MM.1S (cell line): ENCODE results near the gene HIPK2.

ENCODE experiments used
- DNase-seq: peaks from one replicate; pipeline ENCODE4 v3.0.0-alpha.2; 2015
- H2AFZ ChIP-seq: fragments of 300-600 bp; sonication (generic); 2 replicates; pipeline ENCODE4 v1.6.0; 2016; ENCODE audit warnings: antibody characterized with exemption, low read length
- H3F3A ChIP-seq: fragments of 300-600 bp; sonication (generic); 2 replicates; pipeline ENCODE4 v1.6.1; 2016; ENCODE audit warnings: mild to moderate bottlenecking, antibody characterized with exemption, low read length, moderate library complexity, mixed read lengths; ENCODE audit not compliant: insufficient read depth
- H3K27ac ChIP-seq: fragments of 300-600 bp; sonication (generic); 2 replicates; pipeline ENCODE4 v1.5.1; 2016; ENCODE audit warnings: mild to moderate bottlenecking, low read length
- H3K27me3 ChIP-seq: fragments of 300-600 bp; sonication (generic); replicated peaks from 2 replicates; pipeline ENCODE4 v1.6.0; 2016; ENCODE audit warnings: low read length; ENCODE audit not compliant: insufficient read depth
- H3K36me3 ChIP-seq: fragments of 300-600 bp; sonication (generic); replicated peaks from 2 replicates; pipeline ENCODE4 v1.6.1; 2016; ENCODE audit warnings: mild to moderate bottlenecking, low read length, mixed read lengths; ENCODE audit not compliant: insufficient read depth
- H3K4me1 ChIP-seq: fragments of 300-600 bp; sonication (generic); 2 replicates; pipeline ENCODE4 v1.6.1; 2016; ENCODE audit warnings: low read length, mixed read lengths
- H3K4me2 ChIP-seq: fragments of 300-600 bp; sonication (generic); 2 replicates; pipeline ENCODE4 v1.6.0; 2016; ENCODE audit warnings: low read depth, low read length
- H3K4me3 ChIP-seq: fragments of 300-600 bp; sonication (generic); 2 replicates; pipeline ENCODE4 v1.5.1; 2016; ENCODE audit warnings: low read length, mixed read lengths
- H3K79me2 ChIP-seq: fragments of 300-600 bp; sonication (generic); 2 replicates; pipeline ENCODE4 v1.6.1; 2016; ENCODE audit warnings: mixed run types, low read length, mixed read lengths
- H3K9ac ChIP-seq: fragments of 300-600 bp; sonication (generic); 2 replicates; pipeline ENCODE4 v1.6.1; 2016; ENCODE audit warnings: low read length, mixed read lengths
- H3K9me2 ChIP-seq: fragments of 300-600 bp; sonication (generic); replicated peaks from 2 replicates; pipeline ENCODE4 v1.6.1; 2016; ENCODE audit warnings: mild to moderate bottlenecking, low read length, mixed read lengths; ENCODE audit not compliant: insufficient read depth
- H3K9me3 ChIP-seq: fragments of 300-600 bp; sonication (generic); replicated peaks from 2 replicates; pipeline ENCODE4 v1.6.1; 2016; ENCODE audit warnings: mild to moderate bottlenecking, low read length, mixed read lengths; ENCODE audit not compliant: insufficient read depth
- H4K20me1 ChIP-seq: fragments of 300-600 bp; sonication (generic); 2 replicates; pipeline ENCODE4 v1.6.1; 2016; ENCODE audit warnings: mild to moderate bottlenecking, low read length, moderate library complexity, mixed read lengths; ENCODE audit not compliant: insufficient read depth
- CTCF ChIP-seq: fragments of 300-600 bp; sonication (generic); IDR thresholded peaks from 2 replicates; pipeline ENCODE4 v1.5.1; 2016; ENCODE audit warnings: antibody characterized with exemption, low read length, mixed read lengths
- EZH2 ChIP-seq: fragments of 300-600 bp; sonication (generic); optimal IDR thresholded peaks from 2 replicates; pipeline ENCODE3; 2017; ENCODE audit warnings: low read depth, mild to moderate bottlenecking, antibody characterized with exemption, low read length, mixed read lengths
- EZH2phosphoT487 ChIP-seq: fragments of 300-600 bp; sonication (generic); IDR thresholded peaks from 2 replicates; pipeline ENCODE4 v1.6.1; 2018; ENCODE audit warnings: antibody characterized with exemption, low read length

The HIPK2 gene

GRCh38 chr7:139748941-139749340 lies 28.9 kb downstream of the HIPK2 start:
- Histone ChIP-seq H3F3A (no peaks in the 10 kb centered on the region), H3K36me3 (no peaks in the 10 kb centered on the region), H3K4me3 (no peak overlapping the region), H3K9ac (no peak overlapping the region), H3K9me2 (no peaks in the 10 kb centered on the region), H3K79me2 (peaks cover 97% of the 10 kb centered on the region), H3K27ac (no peak overlapping the region), H3K4me1 (no peaks in the 10 kb centered on the region), H4K20me1 (no peaks in the 10 kb centered on the region; the same call in 1 of the 2 replicates), H2AFZ (no peak overlapping the region), H3K27me3 (no peaks in the 10 kb centered on the region), H3K9me3 (no peaks in the 10 kb centered on the region), H3K4me2 (no peak overlapping the region)
- TF ChIP-seq EZH2phosphoT487 = no peak
- no peak for TF ChIP-seq CTCF
- TF ChIP-seq EZH2 = no peak
- no peak for DNase-seq

GRCh38 chr7:139748373-139748765 lies 29.4 kb downstream of the HIPK2 start:
- H3K27me3 ChIP-seq = no peaks in the 10 kb centered on the region
- H3K4me2 ChIP-seq = no peak overlapping the region
- no peak overlapping the region for H3K4me3 ChIP-seq
- no peaks in the 10 kb centered on the region for H3F3A ChIP-seq
- no peak overlapping the region for H2AFZ ChIP-seq
- H3K9me2 ChIP-seq = no peaks in the 10 kb centered on the region
- H3K4me1 ChIP-seq = no peaks in the 10 kb centered on the region
- no peaks in the 10 kb centered on the region for H3K9me3 ChIP-seq
- no peaks in the 10 kb centered on the region for H3K36me3 ChIP-seq
- H4K20me1 ChIP-seq = no peaks in the 10 kb centered on the region; the same call in 1 of the 2 replicates
- DNase-seq = no peak
- no peak overlapping the region for H3K27ac ChIP-seq
- no peak for TF ChIP-seq EZH2phosphoT487
- TF ChIP-seq CTCF = no peak
- no peak for TF ChIP-seq EZH2
- no peak overlapping the region for H3K9ac ChIP-seq
- H3K79me2 ChIP-seq = peaks cover 97% of the 10 kb centered on the region

GRCh38 chr7:139747662-139748372 lies 30.0 kb downstream of the HIPK2 start:
- Histone ChIP-seq H3K27ac (no peak overlapping the region), H3F3A (no peaks in the 10 kb centered on the region), H3K4me3 (no peak overlapping the region), H3K4me2 (no peak overlapping the region), H4K20me1 (no peaks in the 10 kb centered on the region; the same call in 1 of the 2 replicates), H3K4me1 (no peaks in the 10 kb centered on the region), H3K79me2 (peaks cover 97% of the 10 kb centered on the region), H3K9me3 (no peaks in the 10 kb centered on the region), H3K9me2 (no peaks in the 10 kb centered on the region), H2AFZ (no peak overlapping the region), H3K9ac (no peak overlapping the region), H3K27me3 (no peaks in the 10 kb centered on the region), H3K36me3 (no peaks in the 10 kb centered on the region)
- no peak for DNase-seq
- TF ChIP-seq EZH2 (no peak), CTCF (no peak), EZH2phosphoT487 (no peak)
